ENCODE data around the gene DOCK10. TPM values are rescaled to one million over a fixed set of nuclear protein-coding genes. Genes with fewer than 3 reads are reported as not detected.
A peak's percentile ranks its signal among the peaks of the same experiment; 100 is the strongest.
"Not testable (repeated sequence)": the region's sequence is repeated elsewhere in the genome, so short reads cannot be mapped to it uniquely, and the experiment has no call there.

DOCK10 gene
- total and polyA plus RNA-seq, 9 of the 15 experiments (the other 6 are each of a cell fraction or from before 2014, with no cell fraction given): 0.01 to 0.87 (median 0.18) TPM

GRCh38 chr2:224917246-224917645 lies 125.0 kb downstream of the DOCK10 start:
- WGBS (ENCODE audit: insufficient coverage, low coverage, missing lambda C conversion rate): 0% methylated on average over 4 of the region's 5 CpGs
- ATAC-seq; in situ Hi-C loops (cut with MboI); H3K36me3 ChIP-seq (ENCODE audit: control insufficient read depth, insufficient read depth, low read length); H3K4me2 ChIP-seq (ENCODE audit: insufficient read depth, low read length); H3K79me2 ChIP-seq (ENCODE audit: control insufficient read depth, insufficient read depth, low read length); H3K9me3 ChIP-seq (replicated peaks; ENCODE audit: control insufficient read depth, insufficient read depth, low read depth, low read length); POLR2A ChIA-PET; FAIRE-seq; DNase-seq (ENCODE audit: extremely low read depth in 1 of 4, low spot score in 3 of 4); H4K20me1 ChIP-seq (replicated peaks; ENCODE audit: control insufficient read depth, insufficient read depth, low read length); H3K9ac ChIP-seq (ENCODE audit: insufficient read depth in 1 of 2, low read depth in 2 of 2, low read length in 2 of 2); H3K4me1 ChIP-seq (replicated peaks in 1 of 2; ENCODE audit: control insufficient read depth in 2 of 2, insufficient read depth in 2 of 2, low read length in 2 of 2); H3K27me3 ChIP-seq (ENCODE audit: control insufficient read depth in 2 of 2, insufficient read depth in 2 of 2, low read length in 2 of 2); intact Hi-C loops (cut with micrococcal nuclease); H3K4me3 ChIP-seq; H3K9me1 ChIP-seq (ENCODE audit: control insufficient read depth, insufficient read depth, low read length); H3K27ac ChIP-seq (ENCODE audit: extremely low read depth, low read depth, low read length); H2AFZ ChIP-seq (ENCODE audit: low read depth, low read length); CTCF ChIA-PET (ENCODE audit: low intra/inter-chr PET ratio); BruUV-seq (replicated peaks): not testable (repeated sequence)
- TF ChIP-seq MAFG (tag; conservative IDR thresholded peaks at IDR 0.05): peak; percentile 32; the same call in 1 of the 2 replicates
- peak; percentile 44; the same call in 1 of the 2 replicates for TF ChIP-seq ZNF316 (IDR thresholded peaks at IDR 0.05)

GRCh38 chr2:224915136-224915535 lies 127.1 kb downstream of the DOCK10 start:
- no peak for FAIRE-seq
- CTCF ChIA-PET (ENCODE audit: low intra/inter-chr PET ratio): no interaction called here
- Histone ChIP-seq H3K9me3 (replicated peaks; ENCODE audit: control insufficient read depth, insufficient read depth, low read depth, low read length) (no peaks in the 10 kb centered on the region; the same call in 1 of the 2 replicates), H3K27me3 (ENCODE audit: control insufficient read depth in 2 of 2, insufficient read depth in 2 of 2, low read length in 2 of 2) (no peaks in the 10 kb centered on the region), H3K27ac (ENCODE audit: extremely low read depth, low read depth, low read length) (no peak overlapping the region), H3K4me1 (replicated peaks in 1 of 2; ENCODE audit: control insufficient read depth in 2 of 2, insufficient read depth in 2 of 2, low read length in 2 of 2) (no peaks in the 10 kb centered on the region), H4K20me1 (replicated peaks; ENCODE audit: control insufficient read depth, insufficient read depth, low read length) (no peaks in the 10 kb centered on the region), H3K4me3 (no peak overlapping the region), H3K79me2 (ENCODE audit: control insufficient read depth, insufficient read depth, low read length) (no peaks in the 10 kb centered on the region), H3K9me1 (ENCODE audit: control insufficient read depth, insufficient read depth, low read length) (no peaks in the 10 kb centered on the region), H2AFZ (ENCODE audit: low read depth, low read length) (no peak overlapping the region), H3K36me3 (ENCODE audit: control insufficient read depth, insufficient read depth, low read length) (no peaks in the 10 kb centered on the region), H3K4me2 (ENCODE audit: insufficient read depth, low read length) (no peak overlapping the region), H3K9ac (ENCODE audit: insufficient read depth in 1 of 2, low read depth in 2 of 2, low read length in 2 of 2) (no peak overlapping the region)
- BruUV-seq (replicated peaks): no TSS peak
- 0% methylated on average over 1 of the region's 1 CpG for WGBS (ENCODE audit: insufficient coverage, low coverage, missing lambda C conversion rate)
- in situ Hi-C loops (cut with MboI): no loop called here
- intact Hi-C loops (cut with micrococcal nuclease): no loop called here
- TF ChIP-seq FOXJ2 (tag; IDR thresholded peaks at IDR 0.05): no peak
- no peak for TF ChIP-seq ZNF507 (tag; conservative IDR thresholded peaks at IDR 0.05)
- TF ChIP-seq HNRNPUL1 (IDR thresholded peaks at IDR 0.05; ENCODE audit: low read length): no peak
- DNase-seq (ENCODE audit: extremely low read depth in 1 of 4, low spot score in 3 of 4): no peak
- no peak for ATAC-seq
- POLR2A ChIA-PET: no interaction called here

All from K562 (cell line).